ENCODE measurements around the gene MPPED1.

MPPED1 gene

GRCh38 chr22:43411869-43412807 lies at the start of gene MPPED1:
Gene MPPED1 (plus strand): TSS chr22:43412014. CDS start chr22:43424986, 12,972 bp downstream.
- H3K27ac Mint-ChIP-seq, result no peak within 1 kb of the TSS
- CTCF ChIA-PET, result no interaction called here
- no peaks in the 10 kb centered on the region for H3K9me3 Mint-ChIP-seq

GRCh38 chr22:43363315-43364168 lies 48.3 kb upstream of the MPPED1 start:
- Mint-ChIP-seq H3K36me3 (no peaks in the 10 kb centered on the region), H3K4me3 (no peak overlapping the region), H3K27ac (no peak overlapping the region), H3K9me3 (no peaks in the 10 kb centered on the region), H3K4me1 (no peaks in the 10 kb centered on the region), H3K27me3 (peaks cover 24% of the 10 kb centered on the region)
- CTCF ChIA-PET, result interaction anchor here (1.3 to 1.6 kb wide), 3 partner anchors 11 to 90 kb away, joined by 4 to 5 read pairs (median 4); no protein-coding TSS in a partner anchor
- DNase-seq, result no peak

More at GRCh38 chr22:43411869-43412807, at the start of gene MPPED1:
- Mint-ChIP-seq H3K36me3 (no peaks in the 10 kb centered on the region), H3K27me3 (peaks cover 71% of the 10 kb centered on the region), H3K4me1 (no peaks in the 10 kb centered on the region), H3K4me3 (no peak within 1 kb of the TSS)
- DNase-seq, result no peak

- no peak overlapping the region for H3K4me3 Mint-ChIP-seq
- no peaks in the 10 kb centered on the region for H3K9me3 Mint-ChIP-seq
Measured at GRCh38 chr22:43364169-43364435, 47.7 kb upstream of the MPPED1 start.

GRCh38 chr22:43365715-43366440 lies 45.9 kb upstream of the MPPED1 start:
- CTCF ChIA-PET, result interaction anchor here (1.4 kb wide), 1 partner anchor 19 kb away, joined by 4 read pairs; no protein-coding TSS in a partner anchor
- no peak overlapping the region for H3K27ac Mint-ChIP-seq
- no peak for DNase-seq
- no peaks in the 10 kb centered on the region for H3K4me1 Mint-ChIP-seq
- H3K36me3 Mint-ChIP-seq, result no peaks in the 10 kb centered on the region
- no peaks in the 10 kb centered on the region for H3K9me3 Mint-ChIP-seq
- peaks cover 31% of the 10 kb centered on the region for H3K27me3 Mint-ChIP-seq
- H3K4me3 Mint-ChIP-seq, result no peak overlapping the region

More at GRCh38 chr22:43364169-43364435, 47.7 kb upstream of the MPPED1 start:
- DNase-seq, result no peak
- H3K36me3 Mint-ChIP-seq, result no peaks in the 10 kb centered on the region
- no peak overlapping the region for H3K27ac Mint-ChIP-seq
- peaks cover 25% of the 10 kb centered on the region for H3K27me3 Mint-ChIP-seq
- CTCF ChIA-PET, result interaction anchor here (1.3 to 1.6 kb wide), 3 partner anchors 18 to 132 kb away, joined by 4 to 5 read pairs (median 4); no protein-coding TSS in a partner anchor
- H3K4me1 Mint-ChIP-seq, result no peaks in the 10 kb centered on the region

GRCh38 chr22:43370036-43370435 lies 41.8 kb upstream of the MPPED1 start:
- no peaks in the 10 kb centered on the region for H3K4me1 Mint-ChIP-seq
- peaks cover 52% of the 10 kb centered on the region for H3K27me3 Mint-ChIP-seq
- no peak overlapping the region for H3K27ac Mint-ChIP-seq
- no peaks in the 10 kb centered on the region for H3K36me3 Mint-ChIP-seq
- no peaks in the 10 kb centered on the region for H3K9me3 Mint-ChIP-seq
- CTCF ChIA-PET, result interaction anchor here (1.5 kb wide), 1 partner anchor 24 kb away, joined by 3 read pairs; no protein-coding TSS in a partner anchor
- H3K4me3 Mint-ChIP-seq, result no peak overlapping the region
- no peak for DNase-seq

- H3K27ac Mint-ChIP-seq, result no peak overlapping the region
- H3K4me3 Mint-ChIP-seq, result no peak overlapping the region
- no peaks in the 10 kb centered on the region for H3K36me3 Mint-ChIP-seq
- H3K4me1 Mint-ChIP-seq, result peaks cover 19% of the 10 kb centered on the region
- CTCF ChIA-PET, result no interaction called here
- H3K9me3 Mint-ChIP-seq, result no peaks in the 10 kb centered on the region
- peaks cover 69% of the 10 kb centered on the region for H3K27me3 Mint-ChIP-seq
- DNase-seq, result no peak
Measured at GRCh38 chr22:43375951-43376455, 35.8 kb upstream of the MPPED1 start.

- Mint-ChIP-seq H3K27me3 (peaks cover 71% of the 10 kb centered on the region), H3K9me3 (no peaks in the 10 kb centered on the region), H3K4me1 (peaks cover 26% of the 10 kb centered on the region), H3K27ac (no peak overlapping the region), H3K4me3 (no peak overlapping the region), H3K36me3 (no peaks in the 10 kb centered on the region)
- CTCF ChIA-PET, result interaction anchor here (1.3 to 3.8 kb wide), 3 partner anchors 9 to 104 kb away, joined by 4 to 16 read pairs (median 9); no protein-coding TSS in a partner anchor
- DNase-seq, result peak; percentile 29
Measured at GRCh38 chr22:43376765-43377547, 34.9 kb upstream of the MPPED1 start.

- H3K4me1 Mint-ChIP-seq, result peaks cover 27% of the 10 kb centered on the region
- H3K4me3 Mint-ChIP-seq, result no peak overlapping the region
- no peaks in the 10 kb centered on the region for H3K9me3 Mint-ChIP-seq
Measured at GRCh38 chr22:43377548-43377895, 34.3 kb upstream of the MPPED1 start.

GRCh38 chr22:43377896-43378704 lies 33.7 kb upstream of the MPPED1 start:
- H3K27me3 Mint-ChIP-seq, result peaks cover 75% of the 10 kb centered on the region
- H3K27ac Mint-ChIP-seq, result no peak overlapping the region
- CTCF ChIA-PET, result interaction anchor here (0.9 to 3.8 kb wide), 6 partner anchors 8 to 146 kb away, joined by 3 to 16 read pairs (median 5); no protein-coding TSS in a partner anchor
- H3K4me3 Mint-ChIP-seq, result no peak overlapping the region
- no peaks in the 10 kb centered on the region for H3K9me3 Mint-ChIP-seq
- no peak for DNase-seq
- no peaks in the 10 kb centered on the region for H3K36me3 Mint-ChIP-seq
- H3K4me1 Mint-ChIP-seq, result peaks cover 27% of the 10 kb centered on the region

More at GRCh38 chr22:43377548-43377895, 34.3 kb upstream of the MPPED1 start:
- peaks cover 77% of the 10 kb centered on the region for H3K27me3 Mint-ChIP-seq
- DNase-seq, result no peak
- H3K36me3 Mint-ChIP-seq, result no peaks in the 10 kb centered on the region
- H3K27ac Mint-ChIP-seq, result no peak overlapping the region
- CTCF ChIA-PET, result interaction anchor here (1.3 to 3.8 kb wide), 3 partner anchors 9 to 104 kb away, joined by 4 to 16 read pairs (median 9); no protein-coding TSS in a partner anchor

GRCh38 chr22:43381693-43382092 lies 30.1 kb upstream of the MPPED1 start:
- Mint-ChIP-seq H3K4me1 (peaks cover 29% of the 10 kb centered on the region), H3K4me3 (no peak overlapping the region), H3K36me3 (no peaks in the 10 kb centered on the region), H3K27ac (no peak overlapping the region), H3K27me3 (peaks cover 75% of the 10 kb centered on the region), H3K9me3 (no peaks in the 10 kb centered on the region)
- CTCF ChIA-PET, result interaction anchor here (0.9 to 1.9 kb wide), 2 partner anchors 35 to 153 kb away, joined by 4 to 8 read pairs; no protein-coding TSS in a partner anchor
- DNase-seq, result no peak

GRCh38 chr22:43384863-43385262 lies 27.0 kb upstream of the MPPED1 start:
- Mint-ChIP-seq H3K36me3 (no peaks in the 10 kb centered on the region), H3K27ac (no peak overlapping the region), H3K4me1 (peaks cover 12% of the 10 kb centered on the region), H3K27me3 (peaks cover 63% of the 10 kb centered on the region), H3K9me3 (no peaks in the 10 kb centered on the region), H3K4me3 (no peak overlapping the region)
- CTCF ChIA-PET, result interaction anchor here (0.6 to 7.2 kb wide), 5 partner anchors 39 to 357 kb away, joined by 3 to 62 read pairs (median 7); no protein-coding TSS in a partner anchor
- DNase-seq, result no peak
